UCSD-AML1 (cell line): Measurements from ENCODE around the gene GLE1.

Source experiments
- DNase-seq: peaks from one replicate; lab custom pipeline; 2025; ENCODE audit not compliant: unreplicated experiment; lab: John Stamatoyannopoulos, UW

GLE1 gene

DNA sequence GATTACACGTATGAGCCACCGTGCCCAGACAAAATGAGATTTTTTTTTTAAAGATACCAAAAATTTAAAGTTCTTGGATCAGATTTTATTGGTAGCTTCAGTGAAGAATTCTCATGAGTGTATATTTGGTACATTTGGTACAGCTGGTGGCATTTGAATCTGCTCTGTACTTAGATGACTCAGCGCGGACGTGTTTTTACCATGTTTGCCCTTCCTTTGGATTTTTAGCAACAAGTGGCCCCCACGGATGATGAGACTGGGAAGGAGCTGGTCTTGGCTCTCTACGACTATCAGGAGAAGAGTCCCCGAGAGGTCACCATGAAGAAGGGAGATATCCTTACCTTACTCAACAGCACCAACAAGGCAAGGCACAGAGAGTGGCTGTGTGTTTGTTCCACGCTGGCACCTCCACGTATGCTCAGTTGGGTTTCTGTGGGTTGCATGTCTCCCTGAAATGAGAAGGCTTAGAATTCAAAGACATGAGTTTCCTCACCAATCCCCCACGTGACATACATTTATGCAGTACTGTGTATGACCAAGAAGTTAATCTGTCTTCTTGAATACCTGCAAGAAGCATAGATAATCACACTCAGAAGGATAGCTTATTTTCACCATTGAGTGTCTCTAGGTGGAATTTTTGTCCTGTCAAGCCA is 84.2 kb downstream of the GLE1 start:
- no peak for DNase-seq
